ENCODE data around the gene TM9SF1.
A peak's percentile ranks its signal among the peaks of the same experiment; 100 is the strongest.

The TM9SF1 gene

DNA sequence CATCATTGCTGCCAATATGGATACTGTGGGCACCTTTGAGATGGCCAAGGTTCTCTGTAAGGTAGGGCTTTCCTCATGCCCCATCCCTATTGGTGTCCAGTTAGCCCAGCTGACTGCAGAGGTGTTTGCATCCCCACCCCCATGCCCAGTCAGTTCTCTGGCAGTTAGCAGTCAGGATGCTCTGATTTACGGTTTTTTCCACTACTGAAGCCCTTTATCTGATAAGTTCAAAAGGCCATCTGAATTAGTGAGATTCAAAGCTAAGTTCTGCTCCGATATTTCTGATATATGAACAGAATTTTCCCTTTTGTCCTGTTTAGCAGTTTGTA is 38.3 kb upstream of the TM9SF1 start:
- Histone ChIP-seq H3K27ac (ENCODE audit: low read length) (no peak overlapping the region; the same call in 1 of the 2 replicates), H3K9ac (ENCODE audit: low read length) (peak overlapping the region; percentile 75; the same call in 1 of the 2 replicates), H3K79me2 (ENCODE audit: low read length) (peaks cover 39% of the 10 kb centered on the region), H3K36me3 (replicated peaks; ENCODE audit: low read depth, low read length) (peaks cover 25% of the 10 kb centered on the region), H3K9me3 (ENCODE audit: insufficient read depth, low read length) (no peaks in the 10 kb centered on the region), H3K4me3 (ENCODE audit: low read length) (peak overlapping the region; percentile 83), H2AFZ (ENCODE audit: low read depth, low read length) (no peak overlapping the region), H3K27me3 (ENCODE audit: low read depth, low read length) (no peaks in the 10 kb centered on the region), H3K4me1 (ENCODE audit: low read length) (peaks cover 13% of the 10 kb centered on the region), H4K20me1 (ENCODE audit: insufficient read depth, low read length) (no peaks in the 10 kb centered on the region), H3K4me2 (ENCODE audit: low read length) (peak overlapping the region; percentile 88)
- TF ChIP-seq EZH2phosphoT487 (IDR thresholded peaks at IDR 0.05; ENCODE audit: low read depth): no peak
- TF ChIP-seq, protein P1, sequence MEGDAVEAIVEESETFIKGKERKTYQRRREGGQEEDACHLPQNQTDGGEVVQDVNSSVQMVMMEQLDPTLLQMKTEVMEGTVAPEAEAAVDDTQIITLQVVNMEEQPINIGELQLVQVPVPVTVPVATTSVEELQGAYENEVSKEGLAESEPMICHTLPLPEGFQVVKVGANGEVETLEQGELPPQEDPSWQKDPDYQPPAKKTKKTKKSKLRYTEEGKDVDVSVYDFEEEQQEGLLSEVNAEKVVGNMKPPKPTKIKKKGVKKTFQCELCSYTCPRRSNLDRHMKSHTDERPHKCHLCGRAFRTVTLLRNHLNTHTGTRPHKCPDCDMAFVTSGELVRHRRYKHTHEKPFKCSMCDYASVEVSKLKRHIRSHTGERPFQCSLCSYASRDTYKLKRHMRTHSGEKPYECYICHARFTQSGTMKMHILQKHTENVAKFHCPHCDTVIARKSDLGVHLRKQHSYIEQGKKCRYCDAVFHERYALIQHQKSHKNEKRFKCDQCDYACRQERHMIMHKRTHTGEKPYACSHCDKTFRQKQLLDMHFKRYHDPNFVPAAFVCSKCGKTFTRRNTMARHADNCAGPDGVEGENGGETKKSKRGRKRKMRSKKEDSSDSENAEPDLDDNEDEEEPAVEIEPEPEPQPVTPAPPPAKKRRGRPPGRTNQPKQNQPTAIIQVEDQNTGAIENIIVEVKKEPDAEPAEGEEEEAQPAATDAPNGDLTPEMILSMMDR (IDR thresholded peaks at IDR 0.05; ENCODE audit: low read depth, low read length): no peak

DNA sequence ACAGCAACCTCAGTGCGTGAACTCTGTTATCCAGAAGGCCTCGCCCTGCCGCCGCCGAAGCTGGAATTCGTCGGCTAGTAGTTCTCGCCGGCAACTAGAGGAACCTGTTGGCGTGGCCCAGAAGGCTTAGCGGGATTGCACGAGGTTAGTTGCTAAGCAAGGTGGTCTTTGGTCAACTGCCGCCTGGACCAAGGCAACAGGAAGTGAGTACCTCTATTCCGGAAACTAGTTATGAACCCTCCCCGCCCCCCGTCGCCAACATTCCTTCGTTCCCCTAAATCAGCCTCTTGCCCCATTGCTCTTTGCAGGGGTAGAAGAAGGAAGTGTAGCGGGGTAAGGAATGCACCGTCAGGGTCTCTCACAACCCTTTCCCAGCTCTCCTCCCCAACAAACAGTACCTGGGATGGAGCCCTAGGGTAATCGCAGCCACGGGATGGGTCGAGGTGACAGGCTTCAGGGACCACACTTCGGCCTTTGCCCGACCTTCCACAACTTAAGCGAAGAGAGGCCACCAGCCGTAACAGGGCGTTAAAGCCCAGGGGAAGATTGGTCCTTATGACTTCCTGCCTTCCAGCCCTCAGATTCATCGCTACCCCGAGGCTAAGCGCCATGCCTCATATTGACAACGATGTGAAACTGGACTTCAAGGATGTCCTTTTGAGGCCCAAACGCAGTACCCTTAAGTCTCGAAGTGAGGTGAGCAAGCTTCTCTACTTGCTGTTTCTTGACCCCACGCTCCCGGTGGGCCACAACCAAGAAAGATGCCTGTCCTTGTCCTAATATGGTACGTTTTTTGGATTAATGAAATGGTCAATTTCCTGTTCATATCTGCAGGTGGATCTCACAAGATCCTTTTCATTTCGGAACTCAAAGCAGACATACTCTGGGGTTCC is 37.6 kb upstream of the TM9SF1 start, which contains the start of gene GMPR2:
GMPR2 (plus strand) TSS at position 285 of the 893 bp plus-strand sequence; CDS start at position 610, 325 bp downstream.
- Histone ChIP-seq H3K27ac (ENCODE audit: low read length) (peak within 1 kb of the TSS; percentile 75), H2AFZ (ENCODE audit: low read depth, low read length) (peak within 1 kb of the TSS; percentile 93), H4K20me1 (ENCODE audit: insufficient read depth, low read length) (no peaks in the 10 kb centered on the region), H3K27me3 (ENCODE audit: low read depth, low read length) (no peaks in the 10 kb centered on the region), H3K4me2 (ENCODE audit: low read length) (peak within 1 kb of the TSS; percentile 88), H3K9me3 (ENCODE audit: insufficient read depth, low read length) (no peaks in the 10 kb centered on the region), H3K4me1 (ENCODE audit: low read length) (peaks cover 13% of the 10 kb centered on the region), H3K4me3 (ENCODE audit: low read length) (peak within 1 kb of the TSS; percentile 83), H3K9ac (ENCODE audit: low read length) (peak within 1 kb of the TSS; percentile 75), H3K36me3 (replicated peaks; ENCODE audit: low read depth, low read length) (peaks cover 21% of the 10 kb centered on the region), H3K79me2 (ENCODE audit: low read length) (peaks cover 39% of the 10 kb centered on the region)
- TF ChIP-seq EZH2phosphoT487 (IDR thresholded peaks at IDR 0.05; ENCODE audit: low read depth): no peak
- TF ChIP-seq, protein P1 (IDR thresholded peaks at IDR 0.05; ENCODE audit: low read depth, low read length): no peak

DNA sequence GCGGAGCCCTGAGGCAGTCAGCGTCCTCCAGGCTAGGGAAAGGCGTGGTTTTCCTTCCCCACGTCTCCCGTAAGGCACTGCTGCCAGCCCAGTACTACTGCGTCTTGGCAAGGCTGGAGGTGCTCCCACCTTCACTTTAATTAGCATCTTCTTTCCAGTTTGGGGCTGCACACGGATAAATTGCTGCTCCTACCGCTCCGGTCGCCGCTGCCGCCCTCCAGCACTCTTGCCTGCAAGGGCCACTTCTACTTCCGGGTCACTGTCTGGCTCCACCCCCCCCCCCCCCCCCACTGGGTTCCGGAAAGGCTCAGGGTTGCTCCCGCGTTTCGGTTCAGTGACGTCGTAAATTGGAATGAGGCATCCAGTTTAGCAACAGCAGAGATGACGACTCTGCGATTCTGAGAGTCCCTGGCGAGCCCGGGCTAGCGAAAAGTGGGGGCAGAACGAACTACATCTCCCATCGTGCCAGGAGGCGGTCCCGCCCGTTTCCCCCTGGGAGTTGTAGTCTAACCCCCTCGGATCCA is 36.9 kb upstream of the TM9SF1 start, which contains the start of gene NEDD8:
NEDD8 (minus strand) TSS at position 247 of the 524 bp plus-strand sequence; CDS start at position 147, 100 bp downstream.
- H3K79me2 ChIP-seq (ENCODE audit: low read length): peaks cover 40% of the 10 kb centered on the region
- H3K9me3 ChIP-seq (ENCODE audit: insufficient read depth, low read length): no peaks in the 10 kb centered on the region
- peak within 1 kb of the TSS; percentile 75 for H3K27ac ChIP-seq (ENCODE audit: low read length)
- H3K36me3 ChIP-seq (replicated peaks; ENCODE audit: low read depth, low read length): peaks cover 15% of the 10 kb centered on the region
- no peaks in the 10 kb centered on the region for H4K20me1 ChIP-seq (ENCODE audit: insufficient read depth, low read length)
- peak within 1 kb of the TSS; percentile 75 for H3K9ac ChIP-seq (ENCODE audit: low read length)
- peak within 1 kb of the TSS; percentile 83 for H3K4me3 ChIP-seq (ENCODE audit: low read length)
- peaks cover 13% of the 10 kb centered on the region for H3K4me1 ChIP-seq (ENCODE audit: low read length)
- H3K27me3 ChIP-seq (ENCODE audit: low read depth, low read length): no peaks in the 10 kb centered on the region
- peak within 1 kb of the TSS; percentile 93 for H2AFZ ChIP-seq (ENCODE audit: low read depth, low read length)
- H3K4me2 ChIP-seq (ENCODE audit: low read length): peak within 1 kb of the TSS; percentile 88
- TF ChIP-seq EZH2phosphoT487 (IDR thresholded peaks at IDR 0.05; ENCODE audit: low read depth): no peak
- TF ChIP-seq, protein P1 (IDR thresholded peaks at IDR 0.05; ENCODE audit: low read depth, low read length): no peak
